Activated CD8-positive, alpha-beta memory T cell treated with anti-CD3 and anti-CD28 coated beads, Interleukin-2, amount 50 U/mL, for 4 hours (primary cell): ENCODE data around the gene ADORA1.

Experiments
- DNase-seq: peaks from one replicate; pipeline ENCODE4 v3.0.0-alpha.2; 2020

Gene ADORA1

GRCh38 chr1:203143641-203144040 lies 16.1 kb downstream of the ADORA1 start:
- no peak for DNase-seq

DNA sequence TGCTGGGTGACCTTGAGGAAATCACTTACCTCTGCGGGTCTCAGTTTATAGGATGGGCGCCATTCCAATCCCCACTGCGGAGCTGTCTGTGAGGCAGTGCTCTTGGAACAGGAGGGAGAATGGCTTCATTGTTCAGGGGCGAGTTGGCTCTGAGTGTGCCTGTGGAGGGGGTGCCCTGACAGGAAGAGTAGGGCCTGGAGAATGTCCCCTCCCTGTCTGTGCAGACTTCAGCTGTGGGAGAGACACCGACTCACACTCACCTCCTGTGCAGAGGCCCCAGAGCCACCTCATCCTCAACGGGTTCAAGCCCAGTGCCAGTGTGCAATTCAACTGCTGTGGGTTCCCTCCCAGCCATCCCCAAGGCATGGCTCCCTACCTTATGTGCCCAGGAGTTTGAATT lies 17.1 kb downstream of the ADORA1 start:
- no peak for DNase-seq

DNA sequence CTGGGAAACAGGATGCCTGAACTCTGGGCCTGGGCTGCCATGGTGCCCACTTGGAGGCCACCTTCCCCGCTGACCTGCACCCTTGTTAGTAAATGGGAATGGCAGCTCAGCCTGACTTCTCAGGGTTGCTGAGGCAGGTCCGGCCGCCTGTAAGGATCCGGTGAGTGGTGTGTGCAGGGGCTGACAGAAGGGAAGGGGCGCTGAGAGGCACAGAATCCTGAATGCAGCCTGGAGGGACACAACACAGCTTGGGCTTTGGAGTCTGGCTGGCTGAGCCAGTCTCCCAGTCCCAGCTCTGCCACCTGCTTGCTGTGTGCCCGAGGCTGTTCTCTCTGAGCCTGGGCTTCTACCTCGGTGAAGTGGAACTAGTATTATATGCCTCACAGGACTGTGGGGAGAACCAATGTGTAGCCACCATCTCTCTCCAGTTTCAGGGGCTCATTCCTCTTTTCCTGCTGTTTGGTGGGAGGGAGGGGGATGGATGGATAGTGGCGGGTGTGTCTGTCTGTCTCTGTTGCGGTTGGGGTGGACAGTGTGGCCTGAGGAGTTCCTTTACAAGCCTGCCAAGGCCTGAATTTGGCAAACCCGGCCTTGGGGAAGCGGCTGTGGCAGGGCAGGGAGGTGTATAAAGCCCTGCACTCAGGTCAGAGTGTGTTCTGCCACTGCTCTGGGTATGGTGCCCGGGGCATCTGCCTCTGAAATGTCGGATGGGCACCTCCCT lies 18.0 kb downstream of the ADORA1 start:
- no peak for DNase-seq

GRCh38 chr1:203146042-203146369 lies 18.5 kb downstream of the ADORA1 start:
- DNase-seq = no peak

DNA sequence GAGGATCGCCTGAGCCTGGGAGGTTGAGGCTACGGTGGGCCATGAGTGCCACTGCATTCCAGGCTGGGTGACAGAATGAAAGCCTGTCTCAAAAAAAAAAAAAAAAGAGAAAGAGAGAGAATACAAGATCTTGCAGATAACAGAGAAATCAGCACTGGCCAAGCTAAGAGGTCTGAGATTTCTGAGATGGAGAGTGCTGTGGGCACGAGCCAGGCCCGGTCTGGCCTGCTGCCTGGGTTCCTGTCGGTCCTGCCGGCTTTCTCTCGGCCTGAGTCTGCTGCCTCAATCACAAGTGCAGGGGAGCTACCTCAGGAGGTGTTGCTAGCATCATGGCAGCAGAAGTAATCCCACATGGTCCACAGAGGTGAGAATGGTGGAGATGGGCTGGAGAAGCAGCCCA lies 19.0 kb downstream of the ADORA1 start:
- DNase-seq = no peak

DNA sequence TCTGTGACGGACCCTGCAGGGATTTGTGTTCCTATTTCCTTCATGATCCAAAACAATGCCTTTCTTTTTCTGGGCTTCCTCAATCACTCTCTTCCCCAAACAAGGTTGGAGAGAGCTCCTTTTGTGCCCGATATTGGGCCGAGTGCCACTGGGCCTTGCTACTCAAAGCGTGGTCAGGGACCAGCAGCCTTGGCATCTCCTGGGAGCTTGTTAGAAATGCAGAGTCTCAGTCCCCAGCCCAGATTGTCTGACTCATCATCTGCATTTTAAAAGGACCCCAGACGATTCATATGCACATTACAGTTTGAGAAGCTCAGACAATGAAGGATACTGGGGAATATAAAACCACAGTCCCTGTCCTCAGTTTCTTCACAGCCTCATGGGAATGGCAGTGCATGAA lies 19.9 kb downstream of the ADORA1 start:
- no peak for DNase-seq

GRCh38 chr1:203148127-203148526 lies 20.6 kb downstream of the ADORA1 start:
- no peak for DNase-seq

DNA sequence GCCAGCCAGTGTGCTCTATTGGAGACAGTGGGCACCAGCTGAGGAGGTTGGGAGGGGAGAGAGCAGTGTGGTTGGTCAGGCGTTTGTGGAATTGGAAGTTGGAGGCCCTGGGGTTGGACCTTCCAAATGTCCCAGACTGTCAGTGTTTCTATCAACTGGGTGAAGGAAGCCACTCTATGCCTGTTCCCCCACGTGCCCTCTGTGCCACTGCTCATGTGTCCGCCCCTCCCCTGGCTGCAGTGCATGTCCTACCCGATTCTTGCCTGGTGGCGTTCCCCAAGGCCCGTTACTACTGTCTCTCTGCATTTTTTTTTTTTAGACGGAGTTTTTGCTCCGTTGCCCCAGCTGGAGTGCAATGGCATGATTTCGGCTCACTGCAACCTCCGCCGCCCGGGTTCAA lies 21.1 kb downstream of the ADORA1 start:
- no peak for DNase-seq

DNA sequence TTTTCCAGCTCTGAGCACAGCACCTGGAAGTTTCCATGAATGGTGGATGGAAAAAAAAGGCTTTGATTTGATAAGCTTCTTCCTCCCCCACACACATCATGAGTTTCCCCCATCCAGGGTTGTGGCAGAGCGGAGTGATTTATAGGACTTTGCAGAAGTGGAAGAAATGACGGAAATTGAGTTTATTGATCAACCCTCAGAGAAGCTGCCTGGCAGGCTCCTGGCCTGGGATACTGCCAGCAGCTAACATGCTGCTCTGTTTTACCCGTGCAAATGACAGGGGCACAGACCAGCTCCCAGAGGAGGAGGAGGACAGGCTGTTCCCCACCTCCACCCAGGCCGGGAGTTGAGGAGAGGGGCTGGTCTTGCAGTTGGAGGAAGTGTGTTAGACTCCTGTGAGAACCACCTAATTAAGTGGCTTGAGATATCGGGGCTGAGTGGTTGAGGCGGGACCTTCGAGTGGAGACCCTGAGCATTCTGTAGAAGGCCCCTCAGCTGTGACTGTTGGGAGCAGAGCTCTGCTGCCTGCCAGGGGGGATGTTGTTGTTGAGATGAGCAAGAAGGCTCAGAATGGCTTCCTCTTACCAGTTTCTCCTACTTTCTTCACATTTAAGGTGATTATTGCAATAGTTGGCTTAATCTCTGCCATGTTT lies 21.8 kb downstream of the ADORA1 start:
- no peak for DNase-seq

- no peak for DNase-seq
Observed at GRCh38 chr1:203150511-203151297, 23.2 kb downstream of the ADORA1 start.

GRCh38 chr1:203151362-203152157 lies 24.0 kb downstream of the ADORA1 start:
- DNase-seq = no peak

GRCh38 chr1:203152158-203153034 lies 24.9 kb downstream of the ADORA1 start:
- DNase-seq = no peak

- no peak for DNase-seq
Observed at GRCh38 chr1:203153051-203153988, 25.8 kb downstream of the ADORA1 start.

GRCh38 chr1:203153989-203154821 lies 26.7 kb downstream of the ADORA1 start:
- DNase-seq = no peak

- DNase-seq = no peak
Observed at GRCh38 chr1:203156280-203156679, 28.8 kb downstream of the ADORA1 start.

GRCh38 chr1:203158423-203158822 lies 30.9 kb downstream of the ADORA1 start:
- DNase-seq = no peak

- DNase-seq = no peak
Observed at GRCh38 chr1:203158960-203159665, 31.6 kb downstream of the ADORA1 start.

DNA sequence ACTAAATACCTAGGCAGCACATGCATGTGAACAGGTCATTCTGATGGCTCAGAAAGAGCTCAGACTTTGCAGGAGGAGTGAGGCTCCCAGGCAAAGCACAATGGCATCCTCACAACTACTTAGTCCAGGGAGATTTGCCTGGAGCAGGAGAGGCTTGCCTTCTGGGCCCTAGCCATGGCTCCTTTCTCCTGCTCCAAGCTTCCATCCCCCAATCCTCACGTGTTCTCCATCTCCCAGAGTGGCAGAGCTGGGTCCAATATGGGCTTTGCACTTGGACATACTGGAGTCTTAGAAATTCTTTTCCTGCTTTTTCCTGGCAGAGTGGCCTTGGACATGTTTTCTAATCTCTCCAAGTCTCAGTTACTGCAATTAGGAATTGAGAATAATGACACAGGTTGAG lies 32.3 kb downstream of the ADORA1 start:
- no peak for DNase-seq

GRCh38 chr1:203161175-203161574 lies 33.6 kb downstream of the ADORA1 start:
- no peak for DNase-seq
